GM21390 (cell line): ENCODE results near the gene MED16.
"Not testable (repeated sequence)": the region's sequence is repeated elsewhere in the genome, so short reads cannot be mapped to it uniquely, and the experiment has no call there.

Experiments used
- ATAC-seq: cut with Tn5 transposase; IDR thresholded peaks from one replicate; pipeline ENCODE4 v1.9.1; 2021; ENCODE audit not compliant: unreplicated experiment

The MED16 gene

GRCh38 chr19:889662-890295 lies 3.2 kb downstream of the MED16 start:
- no peak for ATAC-seq

DNA sequence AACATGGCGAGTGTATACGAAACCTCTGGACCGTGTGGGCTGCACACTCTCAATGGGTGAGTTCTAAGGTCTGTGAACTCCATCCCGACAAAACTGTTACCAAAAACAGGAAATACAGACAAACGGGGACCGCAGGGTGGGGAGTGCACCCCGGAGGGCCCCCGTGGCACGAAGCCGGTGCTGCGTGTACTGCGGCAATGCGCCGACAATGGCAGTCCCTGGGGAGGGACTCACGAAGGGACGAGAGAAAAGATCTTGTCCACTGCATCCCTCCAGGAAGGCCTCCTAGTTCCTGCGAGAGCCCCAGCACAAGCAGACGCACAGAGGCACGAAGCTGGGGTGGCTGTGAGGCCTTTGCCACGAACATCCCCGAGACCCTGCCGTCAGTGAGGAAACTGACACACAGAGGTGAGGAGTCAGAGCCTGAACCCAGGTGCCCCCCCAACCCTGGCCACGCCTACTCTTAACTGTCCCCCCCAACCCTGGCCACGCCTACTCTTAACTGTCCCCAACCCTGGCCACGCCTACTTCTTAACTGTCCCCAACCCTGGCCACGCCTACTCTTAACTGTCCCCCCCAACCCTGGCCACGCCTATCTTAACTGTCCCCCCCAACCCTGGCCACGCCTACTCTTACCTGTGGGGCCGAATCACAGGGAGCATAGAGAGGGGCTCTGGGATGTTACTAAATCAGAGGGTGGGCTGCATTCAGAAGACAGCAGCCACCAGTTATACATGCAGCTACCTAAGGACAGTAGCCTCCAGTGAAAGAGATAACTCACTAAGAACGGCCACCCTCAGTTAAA lies 4.2 kb downstream of the MED16 start:
- ATAC-seq, result no peak

DNA sequence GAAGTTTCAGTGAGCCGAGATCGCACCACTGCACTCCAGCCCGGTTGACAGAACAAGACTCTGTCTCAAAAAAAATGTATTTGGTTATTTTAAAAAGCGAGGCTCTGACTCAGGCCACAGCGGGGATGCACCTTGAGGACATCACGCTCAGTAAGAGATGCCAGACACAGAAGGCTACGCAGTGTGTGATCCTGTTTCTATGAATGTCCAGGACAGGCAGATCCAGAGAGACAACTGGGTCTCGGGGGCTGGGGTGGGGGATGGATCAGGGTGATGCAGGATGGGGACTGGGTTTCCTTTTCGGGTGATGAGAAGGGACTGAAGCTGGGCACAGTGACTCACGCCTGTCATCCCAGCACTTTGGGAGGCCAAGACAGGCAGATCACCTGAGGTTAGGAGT lies 5.4 kb downstream of the MED16 start:
- ATAC-seq, result no peak

- ATAC-seq, result no peak
These were observed 5.9 kb downstream of the MED16 start for GRCh38 chr19:887072-887471.

GRCh38 chr19:885536-886224 lies 7.3 kb downstream of the MED16 start:
- ATAC-seq, result no peak

- ATAC-seq, result no peak
These were observed 8.4 kb downstream of the MED16 start for GRCh38 chr19:884420-885211.

- ATAC-seq, result no peak
These were observed 9.3 kb downstream of the MED16 start for GRCh38 chr19:883661-884211.

- ATAC-seq, result no peak
These were observed 10.0 kb downstream of the MED16 start for GRCh38 chr19:882871-883497.

DNA sequence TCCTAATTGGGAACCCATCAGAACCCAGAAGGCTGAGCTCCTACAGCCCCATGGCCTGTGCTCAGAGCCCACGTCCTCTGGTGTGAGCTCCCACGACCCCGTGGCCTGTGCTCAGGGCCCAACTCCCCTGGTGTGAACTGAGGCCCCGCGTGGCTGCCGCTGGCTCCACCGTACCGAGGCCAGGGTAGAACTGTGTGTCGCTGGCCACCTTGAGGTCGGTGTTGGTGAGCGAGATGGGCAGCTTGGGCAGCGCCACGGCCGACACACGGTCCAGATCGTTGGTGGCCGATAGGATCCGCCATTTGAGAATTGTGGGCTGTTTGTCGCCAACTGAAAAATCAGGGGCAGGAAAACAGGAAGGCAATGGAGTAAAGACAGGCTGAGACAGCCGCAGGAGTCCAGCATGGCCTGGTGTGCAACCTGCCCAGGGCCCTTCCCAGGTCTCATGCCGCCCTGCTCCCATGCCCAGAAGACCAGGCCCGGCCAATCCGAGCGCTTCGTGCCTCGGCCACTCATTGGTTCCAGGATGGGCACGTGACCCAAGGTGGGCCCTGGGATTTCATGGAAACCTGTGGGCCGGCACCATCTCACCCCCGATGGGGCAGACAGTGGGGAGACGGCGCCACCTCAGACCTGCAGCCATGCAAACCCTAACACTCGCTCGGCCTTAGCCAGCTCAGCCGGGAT lies 11.5 kb downstream of the MED16 start:
- ATAC-seq, result no peak

DNA sequence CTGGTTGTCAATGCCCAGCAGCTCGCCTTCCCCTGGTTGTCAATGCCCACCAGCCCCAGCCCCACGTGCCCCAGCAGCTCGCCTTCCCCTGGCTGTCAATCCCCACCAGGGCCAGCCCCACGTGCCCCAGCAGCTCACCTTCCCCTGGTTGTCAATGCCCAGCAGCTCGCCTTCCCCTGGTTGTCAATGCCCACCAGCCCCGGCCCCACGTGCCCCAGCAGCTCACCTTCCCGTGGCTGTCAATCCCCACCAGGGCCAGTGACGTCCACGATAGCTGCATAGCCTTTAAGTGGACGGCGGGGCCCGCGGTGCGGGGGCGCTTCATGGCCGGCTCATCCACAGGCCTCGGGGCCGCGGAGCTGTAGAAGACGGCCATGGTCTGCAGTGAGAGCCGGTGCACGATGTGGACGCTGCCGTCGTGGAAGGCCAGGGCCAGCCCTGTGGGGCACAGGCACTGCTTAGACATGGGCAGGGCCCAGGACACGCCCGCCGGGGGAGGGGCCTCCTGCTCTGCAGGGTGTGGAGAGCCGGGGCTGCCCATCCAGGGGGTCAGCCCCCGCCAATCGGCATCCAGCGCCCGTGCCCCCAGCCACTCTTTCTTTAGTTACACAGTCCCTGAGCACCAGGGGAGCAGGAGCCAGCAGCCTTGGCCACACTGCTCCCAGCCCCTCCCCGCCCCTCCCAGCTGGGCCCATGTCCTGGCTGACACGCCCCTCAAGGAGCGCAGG lies 13.1 kb downstream of the MED16 start:
- no peak for ATAC-seq

DNA sequence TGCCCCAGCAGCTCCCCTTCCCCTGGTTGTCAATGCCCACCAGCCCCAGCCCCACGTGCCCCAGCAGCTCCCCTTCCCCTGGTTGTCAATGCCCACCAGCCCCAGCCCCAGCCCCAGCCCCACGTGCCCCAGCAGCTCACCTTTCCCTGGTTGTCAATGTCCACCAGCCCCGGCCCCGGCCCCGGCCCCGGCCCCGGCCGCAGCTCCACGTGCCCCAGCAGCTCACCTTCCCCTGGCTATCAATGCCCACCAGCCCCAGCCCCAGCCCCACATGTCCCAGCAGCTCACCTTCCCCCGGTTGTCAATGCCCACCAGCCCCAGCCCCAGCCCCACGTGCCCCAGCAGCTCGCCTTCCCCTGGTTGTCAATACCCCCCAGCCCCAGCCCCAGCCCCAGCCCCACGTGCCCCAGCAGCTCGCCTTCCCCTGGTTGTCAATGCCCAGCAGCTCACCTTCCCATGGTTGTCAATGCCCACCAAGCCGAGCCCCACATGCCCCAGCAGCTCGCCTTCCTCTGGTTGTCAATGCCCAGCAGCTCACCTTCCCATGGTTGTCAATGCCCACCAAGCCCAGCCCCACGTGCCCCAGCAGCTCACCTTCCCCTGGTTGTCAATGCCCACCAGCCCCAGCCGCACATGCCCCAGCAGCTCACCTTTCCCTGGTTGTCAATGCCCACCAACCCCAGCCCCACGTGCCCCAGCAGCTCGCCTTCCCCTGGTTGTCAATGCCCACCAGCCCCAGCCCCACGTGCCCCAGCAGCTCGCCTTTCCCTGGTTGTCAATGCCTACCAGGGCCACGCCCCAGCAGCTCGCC lies 14.0 kb downstream of the MED16 start:
- not testable (repeated sequence) for ATAC-seq

DNA sequence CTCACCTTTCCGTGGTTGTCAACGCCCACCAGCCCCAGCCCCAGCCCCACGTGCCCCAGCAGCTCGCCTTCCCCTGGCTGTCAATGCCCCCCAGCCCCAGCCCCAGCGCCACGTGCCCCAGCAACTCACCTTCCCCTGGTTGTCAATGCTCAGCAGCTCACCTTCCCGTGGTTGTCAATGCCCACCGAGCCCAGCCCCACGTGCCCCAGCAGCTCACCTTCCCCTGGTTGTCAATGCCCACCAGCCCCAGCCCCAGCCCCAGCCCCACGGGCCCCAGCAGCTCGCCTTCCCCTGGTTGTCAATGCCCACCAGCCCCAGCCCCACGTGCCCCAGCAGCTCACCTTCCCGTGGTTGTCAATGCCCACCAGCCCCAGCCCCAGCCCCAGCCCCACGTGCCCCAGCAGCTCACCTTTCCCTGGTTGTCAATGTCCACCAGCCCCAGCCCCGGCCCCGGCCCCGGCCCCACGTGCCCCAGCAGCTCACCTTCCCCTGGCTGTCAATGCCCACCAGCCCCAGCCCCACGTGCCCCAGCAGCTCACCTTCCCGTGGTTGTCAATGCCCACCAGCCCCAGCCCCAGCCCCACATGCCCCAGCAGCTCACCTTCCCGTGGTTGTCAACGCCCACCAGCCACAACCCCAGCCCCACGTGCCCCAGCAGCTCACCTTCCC lies 14.9 kb downstream of the MED16 start:
- ATAC-seq, result not testable (repeated sequence)

GRCh38 chr19:876780-877314 lies 16.1 kb downstream of the MED16 start:
- ATAC-seq, result no peak

- ATAC-seq, result no peak
These were observed 16.9 kb downstream of the MED16 start for GRCh38 chr19:876089-876488.

GRCh38 chr19:875265-875879 lies 17.6 kb downstream of the MED16 start:
- no peak for ATAC-seq

DNA sequence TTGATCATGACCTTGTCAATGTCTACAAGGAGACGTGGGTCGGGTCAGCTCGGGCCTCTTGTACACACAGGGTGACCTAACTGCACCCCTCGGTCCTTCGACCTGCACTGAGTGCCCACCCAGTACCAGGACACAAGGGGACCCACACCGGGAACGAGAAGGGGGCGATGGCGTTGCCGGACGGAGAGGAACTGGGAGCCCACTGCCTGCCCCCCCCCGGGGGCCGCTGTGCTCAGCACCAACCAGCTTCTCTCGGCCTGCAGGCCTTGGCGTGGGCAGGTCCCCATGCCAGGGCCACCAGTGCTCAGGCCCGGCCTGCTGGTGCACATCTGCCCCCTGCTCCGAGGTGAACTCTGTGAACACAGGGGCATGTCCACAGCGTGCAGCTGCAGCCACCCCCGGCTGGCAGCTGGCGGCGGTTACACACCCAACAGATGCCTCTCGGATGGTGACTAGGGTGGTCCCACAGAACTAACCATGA lies 19.4 kb downstream of the MED16 start:
- ATAC-seq, result no peak

GRCh38 chr19:873084-873483 lies 19.9 kb downstream of the MED16 start:
- no peak for ATAC-seq
